WTC11 (cell line): Measurements from ENCODE around the gene DNAH7. TPM values are rescaled to one million over a fixed set of nuclear protein-coding genes. Genes with fewer than 3 reads are reported as not detected.

Experiments used
- ATAC-seq: fragments of 200-7000 bp; cut with Tn5 transposase; 2 replicates; pipeline ENCODE4 v1.10.0; 2021; ENCODE audit warnings: mild to moderate bottlenecking, moderate library complexity
- CTCF ChIA-PET: fragments of 300-600 bp; sonication (Branson Sonifier 250); formaldehyde crosslinking; loops from one replicate; lab custom pipeline; 2021; ENCODE audit warnings: antibody characterized with exemption; lab: Charles Lee
- POLR2A ChIA-PET: fragments of 350-600 bp; sonication (Branson Sonifier 250); formaldehyde crosslinking; loops from one replicate; lab custom pipeline; 2021; ENCODE audit warnings: antibody characterized with exemption; lab: Charles Lee
- DNase-seq: peaks from one replicate; pipeline ENCODE4 v3.0.0; 2021; ENCODE audit warnings: low spot score
- H3K27ac Mint-ChIP-seq: 2 replicates; pipeline ENCODE4 v1.8.0; 2021; ENCODE audit warnings: mixed read lengths
- H3K27me3 Mint-ChIP-seq: 2 replicates; pipeline ENCODE4 v1.8.0; 2021; ENCODE audit warnings: low read depth, mild to moderate bottlenecking, moderate library complexity, mixed read lengths
- H3K36me3 Mint-ChIP-seq: 2 replicates; pipeline ENCODE4 v1.8.0; 2021; ENCODE audit warnings: mixed read lengths
- H3K4me1 Mint-ChIP-seq: 2 replicates; pipeline ENCODE4 v1.8.0; 2022; ENCODE audit warnings: mixed read lengths
- H3K4me3 Mint-ChIP-seq: 2 replicates; pipeline ENCODE4 v1.8.0; 2021; ENCODE audit warnings: mild to moderate bottlenecking, moderate library complexity, mixed read lengths
- H3K9me3 Mint-ChIP-seq: 2 replicates; pipeline ENCODE4 v1.8.0; 2021; ENCODE audit warnings: mixed read lengths
- CDX4 ChIP-seq: fragments of 250-450 bp; sonication (Bioruptor Pico); IDR thresholded peaks from 2 replicates; pipeline ENCODE4 v1.9.0; 2021; ENCODE audit warnings: moderate library complexity, mild to moderate bottlenecking, inconsistent platforms, borderline replicate concordance
- CREM ChIP-seq: sonication (generic); formaldehyde crosslinking; IDR thresholded peaks from 2 replicates; pipeline ENCODE4 v1.8.1; 2022; ENCODE audit warnings: mild to moderate bottlenecking, missing genetic modification reagents, moderate library complexity
- E2F1 ChIP-seq: sonication (generic); formaldehyde crosslinking; IDR thresholded peaks from 2 replicates; pipeline ENCODE4 v1.8.0; 2022; ENCODE audit warnings: mild to moderate bottlenecking, missing genetic modification reagents
- EMX1 ChIP-seq: fragments of 250-450 bp; sonication (Bioruptor Pico); IDR thresholded peaks from 2 replicates; pipeline ENCODE4 v1.8.0; 2021; ENCODE audit warnings: mild to moderate bottlenecking
- GTF2I ChIP-seq: fragments of 250-450 bp; sonication (Bioruptor Pico); conservative IDR thresholded peaks from 2 replicates; pipeline ENCODE4 v1.4.0; 2021; ENCODE audit warnings: mild to moderate bottlenecking
- KAT7 ChIP-seq: sonication (generic); formaldehyde crosslinking; IDR thresholded peaks from 2 replicates; pipeline ENCODE4 v1.8.1; 2023; ENCODE audit warnings: missing genetic modification reagents, mild to moderate bottlenecking, borderline replicate concordance
- MYBL2 ChIP-seq: sonication (generic); formaldehyde crosslinking; IDR thresholded peaks from 2 replicates; pipeline ENCODE4 v1.8.1; 2023; ENCODE audit warnings: mild to moderate bottlenecking, moderate library complexity, missing genetic modification reagents
- NFYB ChIP-seq: sonication (generic); formaldehyde crosslinking; conservative IDR thresholded peaks from 2 replicates; pipeline ENCODE4 v1.8.0; 2022; ENCODE audit warnings: low read depth, missing genetic modification reagents
- OVOL2 ChIP-seq: fragments of 250-450 bp; sonication (Bioruptor Pico); IDR thresholded peaks from 2 replicates; pipeline ENCODE4 v1.9.0; 2021; ENCODE audit warnings: mild to moderate bottlenecking, borderline replicate concordance
- RORB ChIP-seq: fragments of 250-450 bp; sonication (Bioruptor Pico); IDR thresholded peaks from 2 replicates; pipeline ENCODE4 v1.9.0; 2021; ENCODE audit warnings: mild to moderate bottlenecking
- SOX15 ChIP-seq: fragments of 250-450 bp; sonication (Bioruptor Pico); IDR thresholded peaks from 2 replicates; pipeline ENCODE4 v1.9.0; 2021; ENCODE audit warnings: mild to moderate bottlenecking
- TEAD1 ChIP-seq: sonication (generic); formaldehyde crosslinking; IDR thresholded peaks from 2 replicates; pipeline ENCODE4 v1.8.0; 2022; ENCODE audit warnings: mild to moderate bottlenecking, missing genetic modification reagents
- ZBTB21 ChIP-seq: sonication (generic); formaldehyde crosslinking; IDR thresholded peaks from 2 replicates; pipeline ENCODE4 v1.8.1; 2023; ENCODE audit warnings: mild to moderate bottlenecking, missing genetic modification reagents, borderline replicate concordance
- ZNF121 ChIP-seq: sonication (generic); formaldehyde crosslinking; IDR thresholded peaks from 2 replicates; pipeline ENCODE4 v1.8.0; 2023; ENCODE audit warnings: missing genetic modification reagents
- ZNF232 ChIP-seq: sonication (generic); formaldehyde crosslinking; IDR thresholded peaks from 2 replicates; pipeline ENCODE4 v1.8.0; 2022; ENCODE audit warnings: mild to moderate bottlenecking, missing genetic modification reagents
- ZNF317 ChIP-seq: sonication (generic); formaldehyde crosslinking; IDR thresholded peaks from 2 replicates; pipeline ENCODE4 v1.8.1; 2023; ENCODE audit warnings: low read depth, mild to moderate bottlenecking, moderate library complexity, missing genetic modification reagents, borderline replicate concordance
- ZNF425 ChIP-seq: fragments of 250-450 bp; sonication (Bioruptor Pico); conservative IDR thresholded peaks from 2 replicates; pipeline ENCODE4 v1.9.0; 2021; ENCODE audit warnings: mild to moderate bottlenecking
- total RNA-seq: library from RNA; stranded (reverse); gene quantifications from 3 replicates; pipeline ENCODE4 v1.2.3, GENCODE V29; 2021
- TF ChIP-seq, protein P1 (sequence below): sonication (generic); formaldehyde crosslinking; IDR thresholded peaks from 2 replicates; pipeline ENCODE4 v1.8.0; 2023; ENCODE audit warnings: missing genetic modification reagents, mild to moderate bottlenecking, borderline replicate concordance
- TF ChIP-seq, protein P2 (sequence below): sonication (generic); formaldehyde crosslinking; IDR thresholded peaks from 2 replicates; pipeline ENCODE4 v1.8.1; 2022; ENCODE audit warnings: low read depth, mild to moderate bottlenecking, moderate library complexity, missing genetic modification reagents, borderline replicate concordance
- TF ChIP-seq, protein P3 (sequence below): sonication (generic); formaldehyde crosslinking; IDR thresholded peaks from 2 replicates; pipeline ENCODE4 v1.8.1; 2023; ENCODE audit warnings: mild to moderate bottlenecking, missing genetic modification reagents, moderate library complexity
- TF ChIP-seq, protein P4 (sequence below): fragments of 250-450 bp; sonication (Bioruptor Pico); IDR thresholded peaks from 2 replicates; pipeline ENCODE4 v1.9.0; 2021; ENCODE audit warnings: mild to moderate bottlenecking

DNAH7 gene
- total RNA-seq, 1 experiment from 2014 or later, result 0.04 TPM

- Mint-ChIP-seq H3K27me3 (no peaks in the 10 kb centered on the region), H3K9me3 (no peaks in the 10 kb centered on the region), H3K27ac (no peak overlapping the region), H3K36me3 (peaks cover 48% of the 10 kb centered on the region), H3K4me3 (no peak overlapping the region), H3K4me1 (no peaks in the 10 kb centered on the region)
- TF ChIP-seq E2F1, result no peak
- no peak for TF ChIP-seq CDX4
- no peak for TF ChIP-seq OVOL2 (CRISPR knock-in tag)
- no peak for TF ChIP-seq RORB (CRISPR knock-in tag)
- no peak for TF ChIP-seq ZNF232
- no peak for TF ChIP-seq CREM (CRISPR knock-in tag)
- no peak for TF ChIP-seq ZNF121 (CRISPR knock-in tag)
- no peak for TF ChIP-seq ZNF317 (CRISPR knock-in tag)
- TF ChIP-seq ZBTB21 (CRISPR knock-in tag), result no peak
- TF ChIP-seq, protein P1, sequence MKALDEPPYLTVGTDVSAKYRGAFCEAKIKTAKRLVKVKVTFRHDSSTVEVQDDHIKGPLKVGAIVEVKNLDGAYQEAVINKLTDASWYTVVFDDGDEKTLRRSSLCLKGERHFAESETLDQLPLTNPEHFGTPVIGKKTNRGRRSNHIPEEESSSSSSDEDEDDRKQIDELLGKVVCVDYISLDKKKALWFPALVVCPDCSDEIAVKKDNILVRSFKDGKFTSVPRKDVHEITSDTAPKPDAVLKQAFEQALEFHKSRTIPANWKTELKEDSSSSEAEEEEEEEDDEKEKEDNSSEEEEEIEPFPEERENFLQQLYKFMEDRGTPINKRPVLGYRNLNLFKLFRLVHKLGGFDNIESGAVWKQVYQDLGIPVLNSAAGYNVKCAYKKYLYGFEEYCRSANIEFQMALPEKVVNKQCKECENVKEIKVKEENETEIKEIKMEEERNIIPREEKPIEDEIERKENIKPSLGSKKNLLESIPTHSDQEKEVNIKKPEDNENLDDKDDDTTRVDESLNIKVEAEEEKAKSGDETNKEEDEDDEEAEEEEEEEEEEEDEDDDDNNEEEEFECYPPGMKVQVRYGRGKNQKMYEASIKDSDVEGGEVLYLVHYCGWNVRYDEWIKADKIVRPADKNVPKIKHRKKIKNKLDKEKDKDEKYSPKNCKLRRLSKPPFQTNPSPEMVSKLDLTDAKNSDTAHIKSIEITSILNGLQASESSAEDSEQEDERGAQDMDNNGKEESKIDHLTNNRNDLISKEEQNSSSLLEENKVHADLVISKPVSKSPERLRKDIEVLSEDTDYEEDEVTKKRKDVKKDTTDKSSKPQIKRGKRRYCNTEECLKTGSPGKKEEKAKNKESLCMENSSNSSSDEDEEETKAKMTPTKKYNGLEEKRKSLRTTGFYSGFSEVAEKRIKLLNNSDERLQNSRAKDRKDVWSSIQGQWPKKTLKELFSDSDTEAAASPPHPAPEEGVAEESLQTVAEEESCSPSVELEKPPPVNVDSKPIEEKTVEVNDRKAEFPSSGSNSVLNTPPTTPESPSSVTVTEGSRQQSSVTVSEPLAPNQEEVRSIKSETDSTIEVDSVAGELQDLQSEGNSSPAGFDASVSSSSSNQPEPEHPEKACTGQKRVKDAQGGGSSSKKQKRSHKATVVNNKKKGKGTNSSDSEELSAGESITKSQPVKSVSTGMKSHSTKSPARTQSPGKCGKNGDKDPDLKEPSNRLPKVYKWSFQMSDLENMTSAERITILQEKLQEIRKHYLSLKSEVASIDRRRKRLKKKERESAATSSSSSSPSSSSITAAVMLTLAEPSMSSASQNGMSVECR (CRISPR knock-in tag), result no peak
- TF ChIP-seq GTF2I (CRISPR knock-in tag), result no peak
- no peak for TF ChIP-seq NFYB
- no peak for TF ChIP-seq TEAD1 (CRISPR knock-in tag)
- CTCF ChIA-PET, result no interaction called here
- POLR2A ChIA-PET, result no interaction called here
- no peak for DNase-seq
- ATAC-seq, result no peak
Observed at GRCh38 chr2:195733831-195734230, 334.8 kb downstream of the DNAH7 start.

DNA sequence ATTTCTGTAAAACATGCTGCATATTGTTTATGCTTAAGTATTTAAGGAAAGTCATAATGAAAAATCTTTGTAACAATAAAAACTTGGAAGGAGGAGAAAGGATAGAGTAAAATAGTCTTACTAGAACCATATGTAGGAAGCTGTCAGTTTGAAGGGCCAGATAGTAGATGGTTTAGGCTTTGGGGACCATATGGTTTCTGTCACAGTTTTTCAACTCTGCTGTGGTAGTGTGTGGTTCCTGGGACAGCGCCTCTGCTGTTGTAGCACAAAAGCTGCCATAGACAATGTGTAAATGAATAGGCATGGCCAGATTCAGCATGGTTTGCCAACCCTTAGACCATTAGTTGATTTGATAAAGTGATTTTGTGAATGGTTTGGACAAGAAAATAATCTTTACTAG is 336.1 kb downstream of the DNAH7 start:
- ChIA-PET CTCF (no interaction called here), POLR2A (interaction anchor here (0.6 kb wide), 1 partner anchor 185 kb away, joined by 6 read pairs; no protein-coding TSS in a partner anchor)
- H3K27ac Mint-ChIP-seq, result no peak overlapping the region
- peaks cover 52% of the 10 kb centered on the region for H3K36me3 Mint-ChIP-seq
- DNase-seq (no peak), ATAC-seq (no peak)
- H3K9me3 Mint-ChIP-seq, result no peaks in the 10 kb centered on the region
- H3K27me3 Mint-ChIP-seq, result no peaks in the 10 kb centered on the region
- H3K4me3 Mint-ChIP-seq, result no peak overlapping the region
- TF ChIP-seq SOX15 (CRISPR knock-in tag), result no peak
- TF ChIP-seq EMX1 (CRISPR knock-in tag), result no peak
- no peaks in the 10 kb centered on the region for H3K4me1 Mint-ChIP-seq

GRCh38 chr2:195730912-195731311 is 337.7 kb downstream of the DNAH7 start:
- no peaks in the 10 kb centered on the region for H3K9me3 Mint-ChIP-seq
- 0 out of 2 replicates have a peak overlapping the region, but pooled peaks have one; percentile 0 for H3K27ac Mint-ChIP-seq
- ChIA-PET POLR2A (no interaction called here), CTCF (no interaction called here)
- DNase-seq (no peak), ATAC-seq (no peak)
- no peaks in the 10 kb centered on the region for H3K27me3 Mint-ChIP-seq
- H3K4me1 Mint-ChIP-seq, result no peaks in the 10 kb centered on the region
- H3K36me3 Mint-ChIP-seq, result peaks cover 56% of the 10 kb centered on the region
- no peak overlapping the region for H3K4me3 Mint-ChIP-seq
- TF ChIP-seq, protein P2, sequence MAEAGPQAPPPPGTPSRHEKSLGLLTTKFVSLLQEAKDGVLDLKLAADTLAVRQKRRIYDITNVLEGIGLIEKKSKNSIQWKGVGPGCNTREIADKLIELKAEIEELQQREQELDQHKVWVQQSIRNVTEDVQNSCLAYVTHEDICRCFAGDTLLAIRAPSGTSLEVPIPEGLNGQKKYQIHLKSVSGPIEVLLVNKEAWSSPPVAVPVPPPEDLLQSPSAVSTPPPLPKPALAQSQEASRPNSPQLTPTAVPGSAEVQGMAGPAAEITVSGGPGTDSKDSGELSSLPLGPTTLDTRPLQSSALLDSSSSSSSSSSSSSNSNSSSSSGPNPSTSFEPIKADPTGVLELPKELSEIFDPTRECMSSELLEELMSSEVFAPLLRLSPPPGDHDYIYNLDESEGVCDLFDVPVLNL (CRISPR knock-in tag), result no peak
- TF ChIP-seq, protein P3, sequence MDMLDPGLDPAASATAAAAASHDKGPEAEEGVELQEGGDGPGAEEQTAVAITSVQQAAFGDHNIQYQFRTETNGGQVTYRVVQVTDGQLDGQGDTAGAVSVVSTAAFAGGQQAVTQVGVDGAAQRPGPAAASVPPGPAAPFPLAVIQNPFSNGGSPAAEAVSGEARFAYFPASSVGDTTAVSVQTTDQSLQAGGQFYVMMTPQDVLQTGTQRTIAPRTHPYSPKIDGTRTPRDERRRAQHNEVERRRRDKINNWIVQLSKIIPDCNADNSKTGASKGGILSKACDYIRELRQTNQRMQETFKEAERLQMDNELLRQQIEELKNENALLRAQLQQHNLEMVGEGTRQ, result no peak
- TF ChIP-seq MYBL2 (CRISPR knock-in tag), result no peak
- TF ChIP-seq KAT7 (CRISPR knock-in tag), result no peak
- TF ChIP-seq, protein P4, sequence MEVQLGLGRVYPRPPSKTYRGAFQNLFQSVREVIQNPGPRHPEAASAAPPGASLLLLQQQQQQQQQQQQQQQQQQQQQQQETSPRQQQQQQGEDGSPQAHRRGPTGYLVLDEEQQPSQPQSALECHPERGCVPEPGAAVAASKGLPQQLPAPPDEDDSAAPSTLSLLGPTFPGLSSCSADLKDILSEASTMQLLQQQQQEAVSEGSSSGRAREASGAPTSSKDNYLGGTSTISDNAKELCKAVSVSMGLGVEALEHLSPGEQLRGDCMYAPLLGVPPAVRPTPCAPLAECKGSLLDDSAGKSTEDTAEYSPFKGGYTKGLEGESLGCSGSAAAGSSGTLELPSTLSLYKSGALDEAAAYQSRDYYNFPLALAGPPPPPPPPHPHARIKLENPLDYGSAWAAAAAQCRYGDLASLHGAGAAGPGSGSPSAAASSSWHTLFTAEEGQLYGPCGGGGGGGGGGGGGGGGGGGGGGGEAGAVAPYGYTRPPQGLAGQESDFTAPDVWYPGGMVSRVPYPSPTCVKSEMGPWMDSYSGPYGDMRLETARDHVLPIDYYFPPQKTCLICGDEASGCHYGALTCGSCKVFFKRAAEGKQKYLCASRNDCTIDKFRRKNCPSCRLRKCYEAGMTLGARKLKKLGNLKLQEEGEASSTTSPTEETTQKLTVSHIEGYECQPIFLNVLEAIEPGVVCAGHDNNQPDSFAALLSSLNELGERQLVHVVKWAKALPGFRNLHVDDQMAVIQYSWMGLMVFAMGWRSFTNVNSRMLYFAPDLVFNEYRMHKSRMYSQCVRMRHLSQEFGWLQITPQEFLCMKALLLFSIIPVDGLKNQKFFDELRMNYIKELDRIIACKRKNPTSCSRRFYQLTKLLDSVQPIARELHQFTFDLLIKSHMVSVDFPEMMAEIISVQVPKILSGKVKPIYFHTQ, result no peak
- TF ChIP-seq ZNF425, result no peak
